ENCODE measurements around the gene THUMPD2. TPM values are rescaled to one million over a fixed set of nuclear protein-coding genes. Genes with fewer than 3 reads are reported as not detected.
"Not testable (repeated sequence)": the region's sequence is repeated elsewhere in the genome, so short reads cannot be mapped to it uniquely, and the experiment has no call there.

Gene THUMPD2, protein sequence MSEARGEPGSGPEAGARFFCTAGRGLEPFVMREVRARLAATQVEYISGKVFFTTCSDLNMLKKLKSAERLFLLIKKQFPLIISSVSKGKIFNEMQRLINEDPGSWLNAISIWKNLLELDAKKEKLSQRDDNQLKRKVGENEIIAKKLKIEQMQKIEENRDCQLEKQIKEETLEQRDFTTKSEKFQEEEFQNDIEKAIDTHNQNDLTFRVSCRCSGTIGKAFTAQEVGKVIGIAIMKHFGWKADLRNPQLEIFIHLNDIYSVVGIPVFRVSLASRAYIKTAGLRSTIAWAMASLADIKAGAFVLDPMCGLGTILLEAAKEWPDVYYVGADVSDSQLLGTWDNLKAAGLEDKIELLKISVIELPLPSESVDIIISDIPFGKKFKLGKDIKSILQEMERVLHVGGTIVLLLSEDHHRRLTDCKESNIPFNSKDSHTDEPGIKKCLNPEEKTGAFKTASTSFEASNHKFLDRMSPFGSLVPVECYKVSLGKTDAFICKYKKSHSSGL
- total RNA-seq: 10 to 100 TPM; 15.2 to 18.4 TPM

GRCh38 chr2:39778775-39779340, at the start of gene THUMPD2:
Gene THUMPD2, minus strand, starts transcription at chr2:39779258. Its CDS starts 19 bp downstream, at chr2:39779239.
- DNase-seq (peak; percentile 84), ATAC-seq (peak; percentile 77)
- Mint-ChIP-seq H3K4me3 (peak within 1 kb of the TSS; percentile 87), H3K27me3 (no peaks in the 10 kb centered on the region), H3K27ac (peak within 1 kb of the TSS; percentile 88), H3K9me3 (ENCODE audit: low read depth) (no peaks in the 10 kb centered on the region), H3K36me3 (ENCODE audit: low read depth) (peaks cover 25% of the 10 kb centered on the region), H3K4me1 (peaks cover 65% of the 10 kb centered on the region)
- POLR2A ChIA-PET: interaction anchor here (0.6 kb wide), 1 partner anchor 76 kb away, joined by 3 read pairs; no protein-coding TSS in a partner anchor
- CTCF ChIA-PET: no interaction called here
- intact Hi-C loops (cut with DNase I, micrococcal nuclease): loop anchor here (1.0 to 10.0 kb wide), 4 partner anchors 267 to 657 kb away; partner anchors contain the start of genes MAP4K3 (in 2 of the 2) and SOS1 (in 1 of the 2)

DNA sequence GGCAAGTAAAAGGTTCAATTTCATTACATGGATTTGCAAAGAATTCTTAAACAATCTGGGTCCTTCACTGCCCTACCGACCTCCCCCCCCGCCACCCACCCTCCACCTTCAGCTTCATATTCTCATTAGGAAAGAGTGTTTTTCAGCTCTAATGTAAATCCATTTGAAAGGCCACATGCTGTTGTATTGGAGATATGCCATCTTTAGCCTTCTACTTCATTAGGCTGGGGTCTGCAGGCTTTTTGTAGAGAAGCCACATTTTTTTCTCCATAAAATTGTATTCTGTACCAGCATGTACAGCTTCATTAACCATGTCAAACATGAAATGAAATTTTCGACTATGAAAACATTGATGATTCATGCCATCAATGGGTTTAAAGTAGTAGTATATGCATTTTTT, 42.8 kb upstream of the THUMPD2 start:
- Mint-ChIP-seq H3K4me3 (no peak overlapping the region), H3K36me3 (ENCODE audit: low read depth) (no peaks in the 10 kb centered on the region), H3K9me3 (ENCODE audit: low read depth) (no peaks in the 10 kb centered on the region), H3K27ac (no peak overlapping the region), H3K4me1 (no peaks in the 10 kb centered on the region), H3K27me3 (peaks cover 3% of the 10 kb centered on the region)
- intact Hi-C loops (cut with DNase I, micrococcal nuclease): no loop called here
- ChIA-PET CTCF (interaction anchor here (0.6 kb wide), 1 partner anchor 21 kb away, joined by 3 read pairs; no protein-coding TSS in a partner anchor), POLR2A (no interaction called here)
- DNase-seq: no peak
- no peak for ATAC-seq

GRCh38 chr2:39816845-39817244, 37.8 kb upstream of the THUMPD2 start:
- POLR2A ChIA-PET: no interaction called here
- Mint-ChIP-seq H3K36me3 (ENCODE audit: low read depth) (no peaks in the 10 kb centered on the region), H3K9me3 (ENCODE audit: low read depth) (peaks cover 4% of the 10 kb centered on the region), H3K27me3 (peaks cover 12% of the 10 kb centered on the region), H3K4me3 (no peak overlapping the region), H3K4me1 (no peaks in the 10 kb centered on the region), H3K27ac (no peak overlapping the region)
- no peak for ATAC-seq
- intact Hi-C loops (cut with DNase I, micrococcal nuclease): no loop called here
- DNase-seq: no peak
- CTCF ChIA-PET: no interaction called here

- ATAC-seq (no peak), DNase-seq (no peak)
- H3K36me3 Mint-ChIP-seq (ENCODE audit: low read depth): no peaks in the 10 kb centered on the region
- intact Hi-C loops (cut with DNase I, micrococcal nuclease): no loop called here
- H3K4me3 Mint-ChIP-seq: no peak overlapping the region
- H3K9me3 Mint-ChIP-seq (ENCODE audit: low read depth): peaks cover 4% of the 10 kb centered on the region
- H3K27ac Mint-ChIP-seq: no peak overlapping the region
- H3K4me1 Mint-ChIP-seq: no peaks in the 10 kb centered on the region
- peaks cover 12% of the 10 kb centered on the region for H3K27me3 Mint-ChIP-seq
- CTCF ChIA-PET: no interaction called here
- POLR2A ChIA-PET: no interaction called here
Measured at GRCh38 chr2:39816428-39816827, 37.4 kb upstream of the THUMPD2 start.

DNA sequence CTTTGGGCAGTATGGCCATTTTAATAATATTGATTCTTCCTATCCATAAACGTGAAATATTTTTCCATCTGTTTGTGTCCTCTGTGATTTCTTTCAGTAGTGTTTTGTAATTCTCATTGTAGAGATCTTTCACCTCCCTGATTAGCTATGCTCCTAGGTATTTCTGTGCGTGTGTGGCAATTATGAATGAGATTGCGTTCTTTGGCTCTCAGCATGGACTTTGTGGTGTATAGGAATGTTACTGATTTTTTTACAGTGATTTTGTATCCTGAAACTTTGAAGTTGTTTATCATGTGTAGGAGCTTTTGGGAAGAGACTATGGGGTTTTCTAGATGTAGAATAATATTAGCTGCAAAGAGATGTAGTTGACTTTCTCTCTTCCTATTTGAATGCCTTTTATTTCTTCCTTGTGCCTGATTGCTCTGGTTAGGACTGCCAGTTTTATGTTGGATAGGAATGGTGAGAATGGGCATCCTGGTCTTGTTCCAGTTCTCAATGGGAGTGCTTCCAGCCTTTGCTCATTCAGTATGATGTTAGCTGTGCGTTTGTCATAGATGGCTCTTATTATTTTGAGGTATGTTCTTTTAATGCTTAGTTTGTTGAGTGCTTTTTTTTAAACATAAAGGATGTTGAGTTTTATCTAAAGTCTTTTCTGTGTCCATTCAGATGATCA, 27.0 kb upstream of the THUMPD2 start:
- DNase-seq: no peak
- H3K27me3 Mint-ChIP-seq: no peaks in the 10 kb centered on the region
- ChIA-PET POLR2A (no interaction called here), CTCF (no interaction called here)
- intact Hi-C loops (cut with DNase I, micrococcal nuclease): no loop called here
- peaks cover 33% of the 10 kb centered on the region for H3K9me3 Mint-ChIP-seq (ENCODE audit: low read depth)
- no peak for ATAC-seq
- no peaks in the 10 kb centered on the region for H3K36me3 Mint-ChIP-seq (ENCODE audit: low read depth)
- H3K27ac Mint-ChIP-seq: no peak overlapping the region
- H3K4me1 Mint-ChIP-seq: no peaks in the 10 kb centered on the region
- H3K4me3 Mint-ChIP-seq: no peak overlapping the region

- H3K27ac Mint-ChIP-seq: no peak overlapping the region
- POLR2A ChIA-PET: no interaction called here
- H3K4me3 Mint-ChIP-seq: no peak overlapping the region
- no peaks in the 10 kb centered on the region for H3K36me3 Mint-ChIP-seq (ENCODE audit: low read depth)
- H3K27me3 Mint-ChIP-seq: no peaks in the 10 kb centered on the region
- CTCF ChIA-PET: no interaction called here
- intact Hi-C loops (cut with DNase I, micrococcal nuclease): no loop called here
- DNase-seq (no peak), ATAC-seq (no peak)
- H3K4me1 Mint-ChIP-seq: no peaks in the 10 kb centered on the region
- H3K9me3 Mint-ChIP-seq (ENCODE audit: low read depth): peaks cover 25% of the 10 kb centered on the region
Measured at GRCh38 chr2:39803839-39804238, 24.8 kb upstream of the THUMPD2 start.

- ATAC-seq (no peak), DNase-seq (no peak)
- ChIA-PET CTCF (interaction anchor here (0.5 to 0.7 kb wide), 2 partner anchors 21 to 260 kb away, joined by 3 to 4 read pairs; no protein-coding TSS in a partner anchor), POLR2A (no interaction called here)
- Mint-ChIP-seq H3K4me1 (no peaks in the 10 kb centered on the region), H3K27ac (no peak overlapping the region), H3K36me3 (ENCODE audit: low read depth) (no peaks in the 10 kb centered on the region), H3K4me3 (no peak overlapping the region), H3K9me3 (ENCODE audit: low read depth) (peaks cover 14% of the 10 kb centered on the region), H3K27me3 (no peaks in the 10 kb centered on the region)
- intact Hi-C loops (cut with DNase I, micrococcal nuclease): no loop called here
Measured at GRCh38 chr2:39800752-39801151, 21.7 kb upstream of the THUMPD2 start.

DNA sequence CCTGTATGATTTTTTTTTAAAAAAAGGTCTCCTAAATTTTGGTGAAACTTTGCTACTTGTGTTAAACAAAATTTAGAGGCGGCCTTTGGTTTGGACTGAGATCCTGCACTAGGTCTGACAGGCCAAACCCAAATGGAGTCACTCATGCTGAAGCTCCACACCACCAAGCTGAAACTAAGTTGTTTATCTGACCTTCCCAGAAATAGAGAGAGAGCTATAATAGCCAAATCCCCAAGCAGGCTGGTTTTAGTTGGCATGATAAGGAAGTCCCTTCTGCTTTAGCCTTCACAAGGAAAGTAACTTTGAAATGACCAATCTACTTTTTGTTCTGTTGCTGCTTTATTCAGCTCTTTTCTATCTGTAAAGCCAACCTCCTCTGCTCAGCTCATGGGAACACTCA, 17.1 kb upstream of the THUMPD2 start:
- intact Hi-C loops (cut with DNase I, micrococcal nuclease): no loop called here
- Mint-ChIP-seq H3K9me3 (ENCODE audit: low read depth) (peaks cover 2% of the 10 kb centered on the region), H3K36me3 (ENCODE audit: low read depth) (no peaks in the 10 kb centered on the region), H3K4me3 (no peak overlapping the region), H3K27ac (no peak overlapping the region), H3K27me3 (no peaks in the 10 kb centered on the region), H3K4me1 (no peaks in the 10 kb centered on the region)
- DNase-seq: no peak
- ATAC-seq: no peak
- POLR2A ChIA-PET: no interaction called here
- CTCF ChIA-PET: interaction anchor here (0.7 kb wide), 1 partner anchor 42 kb away, joined by 3 read pairs; no protein-coding TSS in a partner anchor

DNA sequence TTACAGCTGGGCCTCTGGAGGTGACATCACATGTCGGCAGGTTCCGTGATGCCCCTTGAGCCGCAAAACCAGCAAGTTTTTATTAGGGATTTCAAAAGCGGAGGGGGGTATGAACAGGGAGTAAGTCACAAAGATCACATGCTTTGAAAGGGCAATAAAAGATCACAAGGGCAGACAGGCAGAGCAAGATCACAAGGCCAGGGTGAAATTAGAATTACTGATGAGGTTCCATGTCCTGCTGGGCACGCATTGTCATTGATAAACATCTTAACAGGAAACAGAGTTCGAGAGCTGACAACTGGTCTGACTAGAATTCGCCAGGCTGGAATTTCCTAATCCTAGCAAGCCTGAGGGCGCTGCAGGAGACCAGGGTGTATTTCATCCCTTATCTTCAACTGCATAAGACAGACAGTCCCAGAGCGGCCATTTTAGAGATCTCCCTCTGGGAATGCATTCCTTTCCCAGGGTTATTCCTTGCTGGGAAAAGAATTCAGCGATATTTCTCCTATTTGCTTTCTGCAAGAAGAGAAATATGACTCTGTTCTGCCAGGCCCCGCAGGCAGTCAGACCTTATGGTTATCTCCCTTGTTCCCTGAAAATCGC, 11.3 kb upstream of the THUMPD2 start:
- H3K4me1 Mint-ChIP-seq; H3K4me3 Mint-ChIP-seq; H3K27me3 Mint-ChIP-seq; H3K27ac Mint-ChIP-seq; DNase-seq; H3K36me3 Mint-ChIP-seq (ENCODE audit: low read depth); intact Hi-C loops (cut with DNase I, micrococcal nuclease); H3K9me3 Mint-ChIP-seq (ENCODE audit: low read depth); CTCF ChIA-PET; ATAC-seq: not testable (repeated sequence)
- POLR2A ChIA-PET: interaction anchor here (0.7 kb wide), 1 partner anchor 364 kb away, joined by 3 read pairs; no protein-coding TSS in a partner anchor

DNA sequence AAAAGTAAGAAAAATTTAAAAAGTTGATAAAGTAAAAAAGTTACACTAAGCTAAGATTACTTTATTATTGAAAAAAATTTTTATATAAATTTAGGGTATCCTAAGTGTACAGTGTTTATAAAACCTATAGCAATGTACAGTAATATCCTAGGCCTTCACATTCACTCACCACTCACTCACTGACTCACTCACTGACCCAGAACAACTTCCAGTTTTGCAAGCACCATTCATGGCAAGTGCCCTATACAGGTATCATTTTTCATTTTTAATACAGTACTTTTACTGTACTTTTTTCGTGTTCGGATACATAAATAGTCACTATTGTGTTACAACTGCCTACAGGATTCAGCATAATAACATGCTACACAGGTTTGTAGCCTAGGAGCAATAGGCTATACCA, 8.9 kb upstream of the THUMPD2 start:
- Mint-ChIP-seq H3K4me3 (no peak overlapping the region), H3K27me3 (no peaks in the 10 kb centered on the region), H3K27ac (no peak overlapping the region), H3K9me3 (ENCODE audit: low read depth) (peaks cover 2% of the 10 kb centered on the region), H3K36me3 (ENCODE audit: low read depth) (no peaks in the 10 kb centered on the region), H3K4me1 (peaks cover 7% of the 10 kb centered on the region)
- POLR2A ChIA-PET: no interaction called here
- DNase-seq (no peak), ATAC-seq (no peak)
- intact Hi-C loops (cut with DNase I, micrococcal nuclease): no loop called here
- CTCF ChIA-PET: interaction anchor here (0.6 to 1.5 kb wide), 2 partner anchors 8 to 1686 kb away, joined by 3 read pairs; no protein-coding TSS in a partner anchor

DNA sequence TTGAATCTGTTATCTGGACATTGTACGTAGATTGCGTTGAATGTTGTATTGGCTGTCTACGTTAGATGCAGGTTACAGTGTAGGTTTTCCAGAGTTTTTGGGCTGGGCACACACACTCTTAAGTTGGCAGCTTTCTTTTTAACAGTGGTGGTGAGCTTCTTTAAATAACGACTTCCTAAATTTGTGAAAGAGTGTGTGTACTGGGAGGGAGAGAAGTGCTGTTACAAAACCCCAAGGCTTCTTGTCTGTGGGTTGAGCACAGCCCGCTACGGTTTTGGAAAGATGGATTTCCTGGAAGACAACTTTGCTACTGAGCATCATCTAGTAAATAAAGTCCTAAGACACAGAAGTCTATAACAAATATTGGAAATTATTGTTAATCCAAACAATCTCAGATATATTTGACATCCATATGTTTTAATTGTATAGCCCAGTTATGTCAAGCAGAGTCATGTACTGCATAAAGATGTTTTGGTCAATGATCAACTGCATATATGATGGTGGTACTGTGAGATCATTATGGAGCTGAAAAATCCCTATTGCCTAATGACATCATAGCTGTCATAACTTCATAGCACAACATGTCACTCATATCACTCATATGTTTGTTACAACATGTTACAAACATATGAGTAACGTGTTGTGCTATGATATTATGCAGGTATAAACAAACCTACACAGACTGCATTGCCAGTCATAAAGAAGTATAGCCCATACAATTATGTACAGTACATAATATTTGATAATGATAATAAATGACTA, 7.9 kb upstream of the THUMPD2 start:
- peaks cover 14% of the 10 kb centered on the region for H3K4me1 Mint-ChIP-seq
- no peak for ATAC-seq
- no peak overlapping the region for H3K4me3 Mint-ChIP-seq
- no peaks in the 10 kb centered on the region for H3K36me3 Mint-ChIP-seq (ENCODE audit: low read depth)
- intact Hi-C loops (cut with DNase I, micrococcal nuclease): no loop called here
- DNase-seq: no peak
- H3K27ac Mint-ChIP-seq: no peak overlapping the region
- peaks cover 2% of the 10 kb centered on the region for H3K9me3 Mint-ChIP-seq (ENCODE audit: low read depth)
- ChIA-PET POLR2A (no interaction called here), CTCF (interaction anchor here (0.6 kb wide), 1 partner anchor 1687 kb away, joined by 3 read pairs; no protein-coding TSS in a partner anchor)
- H3K27me3 Mint-ChIP-seq: no peaks in the 10 kb centered on the region
